Measurements from ENCODE around the gene MRPL51.
"Not testable (repeated sequence)": the region's sequence is repeated elsewhere in the genome, so short reads cannot be mapped to it uniquely, and the experiment has no call there.

MRPL51 gene

GRCh38 chr12:6478416-6478815 lies 14.6 kb downstream of the MRPL51 start:
- DNase-seq, result no peak

DNA sequence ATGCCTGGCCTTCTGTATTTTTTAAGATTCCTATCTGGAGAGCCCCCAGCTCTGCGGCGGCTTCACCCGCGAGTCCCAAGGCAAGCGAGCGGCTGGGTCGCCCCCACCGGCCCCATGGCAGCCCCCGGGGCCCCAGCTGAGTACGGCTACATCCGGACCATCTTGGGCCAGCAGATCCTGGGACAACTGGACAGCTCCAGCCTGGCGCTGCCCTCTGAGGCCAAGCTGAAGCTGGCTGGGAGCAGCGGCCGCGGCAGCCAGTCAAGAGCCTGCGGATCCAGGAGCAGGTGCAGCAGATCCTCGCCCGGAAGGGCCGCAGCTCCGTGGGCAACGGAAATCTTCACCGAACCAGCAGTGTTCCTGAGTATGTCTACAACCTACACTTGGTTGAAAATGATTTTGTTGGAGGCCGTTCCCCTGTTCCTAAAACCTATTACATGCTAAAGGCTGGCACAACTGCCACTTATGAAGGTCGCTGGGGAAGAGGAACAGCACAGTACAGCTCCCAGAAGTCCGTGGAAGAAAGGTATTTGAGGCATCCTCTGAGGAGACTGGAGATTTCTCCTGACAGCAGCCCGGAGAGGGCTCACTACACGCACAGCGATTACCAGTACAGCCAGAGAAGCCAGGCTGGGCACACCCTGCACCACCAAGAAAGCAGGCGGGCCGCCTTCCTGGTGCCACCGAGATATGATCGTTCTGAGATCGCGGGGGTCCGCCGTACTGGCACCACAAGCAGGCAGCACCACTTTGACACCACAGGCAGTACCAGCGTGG lies 15.3 kb downstream of the MRPL51 start:
- DNase-seq, result not testable (repeated sequence)

GRCh38 chr12:6476489-6476888 lies 16.6 kb downstream of the MRPL51 start:
- DNase-seq, result no peak

DNA sequence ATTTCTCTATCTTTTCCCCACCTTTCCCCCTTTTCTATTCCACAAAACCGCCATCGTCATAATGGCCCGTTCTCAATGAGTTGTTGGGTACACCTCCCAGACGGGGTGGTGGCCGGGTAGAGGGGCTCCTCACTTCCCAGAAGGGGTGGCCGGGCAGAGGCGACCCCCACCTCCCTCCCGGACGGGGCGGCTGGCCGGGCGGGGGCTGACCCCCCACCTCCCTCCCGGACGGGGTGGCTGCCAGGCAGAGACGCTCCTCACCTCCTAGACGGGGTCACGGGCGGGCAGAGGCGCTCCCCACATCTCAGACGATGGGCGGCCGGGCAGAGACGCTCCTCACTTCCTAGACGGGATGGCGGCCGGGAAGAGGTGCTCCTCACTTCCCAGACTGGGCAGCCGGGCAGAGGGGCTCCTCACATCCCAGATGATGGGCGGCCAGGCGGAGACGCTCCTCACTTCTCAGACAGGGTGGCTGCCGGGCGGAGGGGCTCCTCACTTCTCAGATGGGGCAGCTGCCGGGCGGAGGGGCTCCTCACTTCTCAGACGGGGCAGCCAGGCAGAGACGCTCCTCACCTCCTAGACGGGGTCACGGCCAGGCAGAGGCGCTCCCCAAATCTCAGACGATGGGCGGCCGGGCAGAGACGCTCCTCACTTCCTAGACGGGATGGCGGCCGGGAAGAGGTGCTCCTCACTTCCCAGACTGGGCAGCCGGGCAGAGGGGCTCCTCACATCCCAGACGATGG lies 17.7 kb downstream of the MRPL51 start:
- not testable (repeated sequence) for DNase-seq

- no peak for DNase-seq
Measured at GRCh38 chr12:6472491-6472890, 20.6 kb downstream of the MRPL51 start.

DNA sequence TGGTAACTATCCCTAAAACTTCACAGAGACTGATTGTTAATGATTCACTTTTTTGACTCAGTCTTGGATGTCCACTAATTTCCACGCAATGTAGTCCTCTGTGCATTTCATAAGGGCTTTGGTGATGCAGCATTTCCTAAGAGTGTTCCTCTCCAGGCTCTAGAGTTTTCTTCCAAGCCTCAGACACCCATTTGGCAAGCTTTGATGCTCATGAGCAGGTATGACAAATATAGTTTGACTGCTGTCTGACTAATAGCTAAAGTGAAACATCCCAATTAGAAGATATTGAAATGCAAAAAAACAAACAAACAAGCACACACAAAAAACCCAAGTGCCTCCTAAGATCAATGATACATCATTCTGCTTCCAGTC lies 21.1 kb downstream of the MRPL51 start:
- no peak for DNase-seq

GRCh38 chr12:6470375-6471163 lies 22.5 kb downstream of the MRPL51 start, which contains the start of gene VAMP1:
VAMP1 (minus strand) TSS chr12:6470677; CDS start chr12:6470531, 146 bp downstream.
- DNase-seq, result peak; percentile 95 to 96

DNA sequence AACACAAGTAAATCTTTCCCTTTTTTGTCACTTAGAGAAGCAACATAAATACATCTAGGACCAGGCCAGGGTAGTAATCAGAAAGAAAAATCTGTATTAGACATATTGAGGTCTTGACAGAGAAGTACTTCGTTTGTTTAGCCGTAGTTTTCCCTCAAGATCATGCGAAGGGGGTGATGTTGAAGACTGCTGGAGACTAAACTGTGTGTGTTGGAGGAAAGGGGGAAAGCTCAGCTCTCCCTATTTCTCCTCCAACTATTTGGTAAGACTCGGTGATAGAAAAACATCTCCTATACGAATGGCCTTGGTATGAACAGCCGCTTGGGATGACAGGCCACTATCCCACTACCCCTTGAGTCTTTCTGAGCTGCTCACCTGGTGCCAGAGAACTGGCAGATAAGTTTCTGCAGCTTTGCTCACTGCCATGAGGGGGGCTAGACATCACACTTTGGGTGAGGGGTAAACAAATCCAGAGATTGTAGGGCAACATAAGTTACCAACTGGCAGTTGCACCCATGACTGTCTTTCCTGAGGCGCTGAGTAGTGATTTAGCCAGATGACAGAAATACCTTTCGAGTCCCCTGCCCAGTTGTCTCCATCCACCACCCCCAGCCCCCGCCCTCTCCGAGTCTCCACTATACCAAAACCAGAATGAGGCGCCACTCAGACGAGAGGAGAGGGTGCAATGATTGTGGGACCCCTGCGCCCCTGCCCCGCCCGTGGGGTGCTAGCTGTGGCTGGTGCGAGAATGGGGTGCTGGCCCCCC lies 23.3 kb downstream of the MRPL51 start:
- no peak for DNase-seq

GRCh38 chr12:6469092-6469491 lies 24.0 kb downstream of the MRPL51 start:
- DNase-seq, result no peak

- DNase-seq, result no peak
Measured at GRCh38 chr12:6468283-6468575, 24.8 kb downstream of the MRPL51 start.

GRCh38 chr12:6467571-6468282 lies 25.3 kb downstream of the MRPL51 start:
- not testable (repeated sequence) for DNase-seq

DNA sequence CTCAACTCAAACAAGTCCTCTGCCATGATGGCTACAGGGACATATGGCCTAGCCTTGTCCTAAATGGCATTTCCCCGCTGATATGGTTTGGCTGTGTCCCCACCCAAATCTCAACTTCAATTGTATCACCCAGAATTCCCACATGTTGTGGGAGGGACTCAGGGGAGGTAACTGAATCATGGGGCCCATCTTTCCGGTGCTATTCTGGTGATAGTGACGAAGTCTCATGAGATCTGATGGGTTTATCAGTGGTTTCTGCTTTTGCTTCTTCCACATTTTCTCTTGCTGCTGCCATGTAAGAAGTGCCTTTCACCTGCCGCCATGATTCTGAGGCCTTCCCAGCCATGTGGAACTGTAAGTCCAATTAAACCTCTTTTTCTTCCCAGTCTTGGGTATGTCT lies 26.3 kb downstream of the MRPL51 start:
- DNase-seq, result not testable (repeated sequence)

DNA sequence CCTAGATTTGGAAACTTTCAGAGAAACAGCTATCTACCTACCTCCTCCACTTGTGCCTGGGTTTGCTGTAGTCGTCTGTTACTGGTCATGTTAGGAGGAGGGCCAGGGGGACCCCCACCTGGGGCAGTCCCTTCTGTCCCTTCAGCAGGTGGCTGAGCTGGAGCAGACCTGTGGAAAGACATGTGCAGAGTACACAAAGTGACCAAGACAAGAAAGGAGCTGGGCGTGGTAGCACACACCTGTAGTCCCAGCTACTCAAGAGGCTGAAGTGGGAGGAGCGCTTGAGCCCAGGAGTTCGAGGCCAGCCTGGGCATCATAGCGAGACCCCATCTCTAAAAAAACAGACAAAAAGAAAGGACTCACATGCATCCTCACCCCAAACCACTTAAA lies 26.9 kb downstream of the MRPL51 start:
- DNase-seq, result no peak

GRCh38 chr12:6465467-6466183 lies 27.4 kb downstream of the MRPL51 start:
- DNase-seq, result no peak

DNA sequence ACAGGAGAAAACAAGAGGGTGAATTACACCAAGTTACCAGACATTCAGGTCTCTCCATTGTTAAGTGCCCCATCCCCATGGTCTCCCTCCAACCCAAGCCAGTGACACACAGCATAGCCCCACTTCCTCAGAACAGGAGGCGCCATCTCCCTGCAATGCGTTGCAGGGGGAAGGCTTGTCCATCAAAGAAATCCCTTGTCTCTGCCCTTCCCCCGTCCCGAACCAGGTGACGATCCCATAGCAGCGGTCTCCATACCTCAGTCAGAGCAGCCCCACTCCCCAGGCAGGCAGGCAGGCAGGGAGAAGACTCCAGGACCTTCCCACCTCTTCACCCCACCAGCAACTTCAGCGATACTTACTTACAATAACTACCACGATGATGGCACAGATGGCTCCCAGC lies 28.5 kb downstream of the MRPL51 start:
- no peak for DNase-seq

GRCh38 chr12:6463858-6464257 lies 29.2 kb downstream of the MRPL51 start:
- no peak for DNase-seq

- no peak for DNase-seq
Measured at GRCh38 chr12:6463216-6463615, 29.8 kb downstream of the MRPL51 start.

GRCh38 chr12:6462234-6462995 lies 30.6 kb downstream of the MRPL51 start:
- peak in 1 of 2 experiments; percentile 50 for DNase-seq

- DNase-seq, result peak; percentile 60 to 77
Measured at GRCh38 chr12:6461401-6462233, 31.4 kb downstream of the MRPL51 start.
